Lower lobe of right lung (tissue), 2 donors: ENCODE results near the gene CWC27. TPM values are rescaled to one million over a fixed set of nuclear protein-coding genes. Genes with fewer than 3 reads are reported as not detected.

Experiments used
- ATAC-seq, 2 donors: fragments of 200-7000 bp; cut with Tn5 transposase; one replicate each; pipeline ENCODE4 v1.9.1; 2020 to 2022; ENCODE audit warnings: mild to moderate bottlenecking in 2 of 2, moderate library complexity in 2 of 2
- DNase-seq: peaks from one replicate; pipeline ENCODE4 v3.0.0-alpha.2; 2020
- H3K27ac ChIP-seq: fragments of 200-600 bp; one replicate; pipeline ENCODE4 v1.8.0; 2022
- H3K27me3 ChIP-seq: fragments of 200-600 bp; one replicate; pipeline ENCODE4 v1.8.0; 2022; ENCODE audit warnings: low read depth
- H3K36me3 ChIP-seq: fragments of 200-600 bp; one replicate; pipeline ENCODE4 v1.8.0; 2022; ENCODE audit warnings: mild to moderate bottlenecking
- H3K4me1 ChIP-seq: fragments of 200-600 bp; one replicate; pipeline ENCODE4 v1.8.0; 2022
- H3K4me3 ChIP-seq: fragments of 200-600 bp; one replicate; pipeline ENCODE4 v1.8.0; 2022; ENCODE audit warnings: mild to moderate bottlenecking
- H3K9me3 ChIP-seq: fragments of 200-600 bp; one replicate; pipeline ENCODE4 v1.8.0; 2022
- CTCF ChIP-seq: fragments of 200-600 bp; IDR thresholded peaks from one replicate; pipeline ENCODE4 v1.8.0; 2022; ENCODE audit warnings: antibody characterized with exemption, mild to moderate bottlenecking
- intact Hi-C: fragments of 100-400 bp; cut with DNase I; formaldehyde crosslinking; loops from one replicate; pipeline ENCODE4 v1.11.0; 2022
- total RNA-seq: library from RNA; stranded (reverse); fragmentation: NEBNext Ultra II Directional; extraction: Animal tissue kit (Norgen Biotek cat#: 25700); gene quantifications from one replicate; pipeline ENCODE4 v1.2.1, GENCODE V29; 2021
- donor health status: DM: no; HTN: yes; CAD: no; lungs with severe emphysema.

Gene CWC27
- total RNA-seq, 1 donor from 2014 or later = 17.3 TPM

- Histone ChIP-seq H3K36me3 (no peaks in the 10 kb centered on the region), H3K9me3 (no peaks in the 10 kb centered on the region), H3K4me3 (no peak overlapping the region), H3K27ac (no peak overlapping the region), H3K4me1 (peaks cover 4% of the 10 kb centered on the region), H3K27me3 (no peaks in the 10 kb centered on the region)
- no peak for TF ChIP-seq CTCF
- ATAC-seq (no peak), DNase-seq (no peak)
- intact Hi-C loops = no loop called here
These were observed 176.1 kb downstream of the CWC27 start for GRCh38 chr5:64944868-64945267.

- H3K27me3 ChIP-seq = no peaks in the 10 kb centered on the region
- intact Hi-C loops = no loop called here
- no peak overlapping the region for H3K4me3 ChIP-seq
- no peak overlapping the region for H3K27ac ChIP-seq
- H3K4me1 ChIP-seq = no peaks in the 10 kb centered on the region
- H3K36me3 ChIP-seq = no peaks in the 10 kb centered on the region
- no peaks in the 10 kb centered on the region for H3K9me3 ChIP-seq
- DNase-seq (no peak), ATAC-seq (no peak)
- TF ChIP-seq CTCF = no peak
These were observed 178.3 kb downstream of the CWC27 start for GRCh38 chr5:64947031-64947430.

- DNase-seq (no peak), ATAC-seq (no peak)
- Histone ChIP-seq H3K27ac (no peak overlapping the region), H3K9me3 (no peaks in the 10 kb centered on the region), H3K4me1 (no peaks in the 10 kb centered on the region), H3K4me3 (no peak overlapping the region), H3K36me3 (no peaks in the 10 kb centered on the region), H3K27me3 (no peaks in the 10 kb centered on the region)
- intact Hi-C loops = no loop called here
- TF ChIP-seq CTCF = no peak
These were observed 179.1 kb downstream of the CWC27 start for GRCh38 chr5:64947801-64948200.

- no peak for DNase-seq
- no peaks in the 10 kb centered on the region for H3K4me1 ChIP-seq
- no peak overlapping the region for H3K4me3 ChIP-seq
- no peak overlapping the region for H3K27ac ChIP-seq
- no peak for ATAC-seq
- intact Hi-C loops = no loop called here
- no peaks in the 10 kb centered on the region for H3K36me3 ChIP-seq
- TF ChIP-seq CTCF = no peak
- no peaks in the 10 kb centered on the region for H3K9me3 ChIP-seq
- no peaks in the 10 kb centered on the region for H3K27me3 ChIP-seq
These were observed 180.6 kb downstream of the CWC27 start for GRCh38 chr5:64949331-64949730.

- no peaks in the 10 kb centered on the region for H3K36me3 ChIP-seq
- no peak overlapping the region for H3K4me3 ChIP-seq
- intact Hi-C loops = no loop called here
- no peaks in the 10 kb centered on the region for H3K4me1 ChIP-seq
- H3K27me3 ChIP-seq = no peaks in the 10 kb centered on the region
- ATAC-seq (no peak), DNase-seq (no peak)
- H3K27ac ChIP-seq = no peak overlapping the region
- TF ChIP-seq CTCF = no peak
- no peaks in the 10 kb centered on the region for H3K9me3 ChIP-seq
These were observed 184.4 kb downstream of the CWC27 start for GRCh38 chr5:64952951-64953673.
